ENCODE measurements around the gene GABRB3. TPM values are rescaled to one million over a fixed set of nuclear protein-coding genes. Genes with fewer than 3 reads are reported as not detected.

Gene GABRB3
- total and polyA plus RNA-seq, 2 donors (not counting 3 experiments of a cell fraction or from before 2014, with no cell fraction given), result 0.03 TPM; not detected in 1

DNA sequence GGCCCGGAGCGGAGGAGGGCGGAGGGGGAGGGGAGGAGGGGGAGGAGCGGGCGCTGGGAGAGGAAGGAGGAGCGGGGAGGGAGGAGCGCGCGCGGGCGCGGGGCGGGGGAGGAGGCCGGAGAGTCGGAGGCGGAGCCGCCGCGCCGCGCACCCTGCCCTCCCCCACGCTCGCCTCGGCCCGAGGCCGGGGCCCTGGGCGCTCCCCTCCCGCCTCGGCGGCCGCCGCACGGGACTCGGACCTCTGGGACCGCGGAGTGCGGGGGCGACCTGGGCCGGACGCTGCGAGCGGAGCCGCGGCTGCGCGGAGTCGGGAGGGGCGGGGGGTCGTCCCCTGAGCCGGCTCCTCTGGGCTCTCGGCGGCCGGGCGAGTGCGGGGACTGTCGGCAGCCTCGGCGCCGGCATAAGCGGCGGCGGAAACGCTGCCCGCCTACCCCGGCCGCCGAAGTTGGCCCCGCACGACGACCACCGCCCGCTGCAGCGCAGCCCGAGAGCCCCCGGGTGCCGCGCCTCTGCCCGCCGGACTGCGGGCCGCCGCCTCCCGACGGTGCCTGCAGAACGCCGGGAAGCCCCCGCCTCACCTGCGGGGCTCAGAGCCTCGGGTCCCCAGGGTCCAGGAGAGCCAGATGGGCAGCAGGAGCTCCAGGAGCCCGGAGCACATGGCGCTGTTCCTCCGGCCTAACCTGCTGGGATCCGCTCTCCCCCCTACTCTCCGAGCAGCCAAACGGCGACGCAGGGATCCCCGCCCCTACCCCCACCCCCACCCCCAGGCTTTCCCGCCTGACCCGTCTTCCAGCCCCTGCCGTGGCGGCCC, 406 bp upstream of the GABRB3 start:
- no peaks in the 10 kb centered on the region for H3K36me3 ChIP-seq (ENCODE audit: control insufficient read depth in 2 of 2, extremely low read depth in 1 of 2, insufficient read depth in 2 of 2, low read length in 2 of 2)
- intact Hi-C loops (cut with micrococcal nuclease) (no loop called here), dilution Hi-C loops (cut with MboI; ENCODE audit: extremely low pct_ligation_motif_present, low sequenced_read_pairs) (no loop called here)
- H3K9me3 ChIP-seq (replicated peaks; ENCODE audit: control insufficient read depth, insufficient read depth, low read length), result no peaks in the 10 kb centered on the region
- BruUV-seq (replicated peaks), result no TSS peak
- no peaks in the 10 kb centered on the region for H3K4me1 ChIP-seq (ENCODE audit: control insufficient read depth, extremely low read depth, insufficient read depth, low read length)
- H3K9me1 ChIP-seq (replicated peaks; ENCODE audit: control insufficient read depth, extremely low read depth, insufficient read depth, low read length), result no peaks in the 10 kb centered on the region
- no peaks in the 10 kb centered on the region for H4K20me1 ChIP-seq (replicated peaks; ENCODE audit: control insufficient read depth, extremely low read depth, insufficient read depth, low read length)
- TF ChIP-seq EZH2 (IDR thresholded peaks at IDR 0.05; ENCODE audit: borderline replicate concordance, low read depth, low read length, severe bottlenecking) (no peak), FOS (IDR thresholded peaks at IDR 0.05; ENCODE audit: borderline replicate concordance, insufficient read depth, low read length) (no peak), POLR2A (IDR thresholded peaks at IDR 0.05; ENCODE audit: low read depth, low read length) (no peak), GATA2 (IDR thresholded peaks at IDR 0.05; ENCODE audit: insufficient read depth, insufficient read length, low read depth, low read length) (no peak), MYC (IDR thresholded peaks at IDR 0.05; ENCODE audit: low read depth, low read length) (no peak), POLR2AphosphoS5 (IDR thresholded peaks at IDR 0.05; ENCODE audit: insufficient read depth, low read depth, low read length) (no peak), JUN (IDR thresholded peaks at IDR 0.05; ENCODE audit: borderline replicate concordance, insufficient read depth, insufficient read length, low read depth) (no peak)
- TF ChIP-seq, protein P1, sequence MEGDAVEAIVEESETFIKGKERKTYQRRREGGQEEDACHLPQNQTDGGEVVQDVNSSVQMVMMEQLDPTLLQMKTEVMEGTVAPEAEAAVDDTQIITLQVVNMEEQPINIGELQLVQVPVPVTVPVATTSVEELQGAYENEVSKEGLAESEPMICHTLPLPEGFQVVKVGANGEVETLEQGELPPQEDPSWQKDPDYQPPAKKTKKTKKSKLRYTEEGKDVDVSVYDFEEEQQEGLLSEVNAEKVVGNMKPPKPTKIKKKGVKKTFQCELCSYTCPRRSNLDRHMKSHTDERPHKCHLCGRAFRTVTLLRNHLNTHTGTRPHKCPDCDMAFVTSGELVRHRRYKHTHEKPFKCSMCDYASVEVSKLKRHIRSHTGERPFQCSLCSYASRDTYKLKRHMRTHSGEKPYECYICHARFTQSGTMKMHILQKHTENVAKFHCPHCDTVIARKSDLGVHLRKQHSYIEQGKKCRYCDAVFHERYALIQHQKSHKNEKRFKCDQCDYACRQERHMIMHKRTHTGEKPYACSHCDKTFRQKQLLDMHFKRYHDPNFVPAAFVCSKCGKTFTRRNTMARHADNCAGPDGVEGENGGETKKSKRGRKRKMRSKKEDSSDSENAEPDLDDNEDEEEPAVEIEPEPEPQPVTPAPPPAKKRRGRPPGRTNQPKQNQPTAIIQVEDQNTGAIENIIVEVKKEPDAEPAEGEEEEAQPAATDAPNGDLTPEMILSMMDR (IDR thresholded peaks at IDR 0.05; ENCODE audit: extremely low read depth in 1 of 2, insufficient read depth in 1 of 2, low read depth in 1 of 2, low read length in 2 of 2), result no peak
- TF ChIP-seq, protein P2, sequence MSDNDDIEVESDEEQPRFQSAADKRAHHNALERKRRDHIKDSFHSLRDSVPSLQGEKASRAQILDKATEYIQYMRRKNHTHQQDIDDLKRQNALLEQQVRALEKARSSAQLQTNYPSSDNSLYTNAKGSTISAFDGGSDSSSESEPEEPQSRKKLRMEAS (IDR thresholded peaks at IDR 0.05; ENCODE audit: insufficient read depth, insufficient read length), result no peak
- H2AFZ ChIP-seq (ENCODE audit: low read depth, low read length), result no peak overlapping the region
- H3K4me2 ChIP-seq (ENCODE audit: insufficient read depth, low read length), result no peak overlapping the region
- POLR2A ChIA-PET, result no interaction called here
- no peak overlapping the region for H3K4me3 ChIP-seq (replicated peaks in 1 of 3; ENCODE audit: insufficient read depth in 1 of 3, low read depth in 1 of 3, low read length in 3 of 3)
- H3K9ac ChIP-seq (replicated peaks; ENCODE audit: extremely low read depth, insufficient read depth, low read length), result no peak overlapping the region
- H3K27ac ChIP-seq (ENCODE audit: insufficient read depth, low read depth, low read length), result no peak overlapping the region
- CTCF ChIA-PET, result no interaction called here
- DNase-seq (ENCODE audit: low read depth, low spot score) (no peak), FAIRE-seq (no peak)
- no peaks in the 10 kb centered on the region for H3K79me2 ChIP-seq (ENCODE audit: control insufficient read depth, insufficient read depth, low read length)
- peaks cover 7 to 15% of the 10 kb centered on the region in 2 experiments for H3K27me3 ChIP-seq (ENCODE audit: control insufficient read depth in 2 of 2, insufficient read depth in 2 of 2, low read length in 2 of 2)

Data from endothelial cell of umbilical vein (primary cell).